Heart right ventricle (tissue), 16 donors: Measurements from ENCODE around the gene CENPP. TPM values are rescaled to one million over a fixed set of nuclear protein-coding genes. Genes with fewer than 3 reads are reported as not detected.
"Not testable (repeated sequence)": the region's sequence is repeated elsewhere in the genome, so short reads cannot be mapped to it uniquely, and the experiment has no call there.

Experiments used
- ATAC-seq, 8 donors: fragments of 200-7000 bp; cut with Tn5 transposase; one replicate each; pipeline ENCODE4 v1.9.1; 2020; ENCODE audit warnings: mild to moderate bottlenecking in 8 of 8, moderate library complexity in 8 of 8, moderate number of reproducible peaks in 1 of 8
- DNase-seq, 2 donors: peaks; one replicate each; pipeline ENCODE4 v3.0.0-alpha.2; 2020
- H3K27ac ChIP-seq, 10 donors: fragments of 200-600 bp; sonication (generic) in 2 of 10; one replicate each; pipeline versions ENCODE4 v1.5.0 to v1.8.0; 2020 to 2022; ENCODE audit warnings: mild to moderate bottlenecking in 3 of 10
- H3K27me3 ChIP-seq, 7 donors: fragments of 200-600 bp; one replicate each; pipeline ENCODE4 v1.8.0; 2021 to 2022; ENCODE audit warnings: mild to moderate bottlenecking in 2 of 7
- H3K36me3 ChIP-seq, 9 donors: fragments of 200-600 bp; sonication (generic) in 1 of 9; one replicate each; pipeline versions ENCODE4 v1.5.0 to v1.8.0; 2020 to 2022; ENCODE audit warnings: mild to moderate bottlenecking in 2 of 9
- H3K4me1 ChIP-seq, 9 donors: fragments of 200-600 bp; sonication (generic) in 1 of 9; one replicate each; pipeline versions ENCODE4 v1.5.0 to v1.8.0; 2020 to 2022; ENCODE audit warnings: mild to moderate bottlenecking in 4 of 9
- H3K4me3 ChIP-seq, 10 donors: fragments of 200-600 bp; sonication (generic) in 2 of 10; one replicate each; pipeline versions ENCODE4 v1.5.0 to v1.8.0; 2020 to 2022; ENCODE audit warnings: mild to moderate bottlenecking in 7 of 10, moderate library complexity in 2 of 10
- H3K9me3 ChIP-seq, 11 donors: fragments of 200-600 bp in 10 of 11; sonication (generic) in 2 of 11; one replicate each; pipeline versions ENCODE4 v1.5.0 to v1.8.0; 2013 to 2022; ENCODE audit warnings: mild to moderate bottlenecking in 2 of 11, control low read depth in 1 of 11, moderate library complexity in 1 of 11
- CTCF ChIP-seq, 9 donors: fragments of 200-600 bp; sonication (generic) in 2 of 9; IDR thresholded peaks; one replicate each; pipeline versions ENCODE4 v1.5.0 to v1.8.0; 2021 to 2022; ENCODE audit warnings: antibody characterized with exemption in 9 of 9, mild to moderate bottlenecking in 5 of 9, moderate library complexity in 1 of 9
- WGBS, 2 donors: extraction: QIAGEN DNeasy Blood & Tissue Kit; methylation state at CpG; one replicate each; pipeline ENCODE4 v1.1.7; 2013; ENCODE audit warnings: inconsistent platforms in 1 of 2; 5-methylcytosine and 5-hydroxymethylcytosine counted together
- intact Hi-C, 10 donors: fragments of 100-400 bp; cut with DNase I; formaldehyde crosslinking; loops; one replicate each; pipeline versions ENCODE4 v1.11.1 to v1.14.2; 2022
- polyA plus RNA-seq, 2 donors: library from polyadenylated mRNA; stranded (reverse); fragments of 200-250 nt; gene quantifications; one replicate each; pipeline ENCODE4 v1.2.3, GENCODE V29; 2013
- total RNA-seq, 10 donors: library from RNA; stranded (reverse); fragmentation: NEBNext Ultra II Directional in 3 of 10; extraction: Animal tissue kit (Norgen Biotek cat#: 25700) in 3 of 10; gene quantifications; one replicate each; pipeline versions ENCODE4 v1.2.1 to v1.2.4, GENCODE V29; 2021 to 2023
- donor health status: Arrhythmogenic right ventricular cardiomyopathy.
- donor health status: ischemic (EF 13 %, LVEDD 7.1; RV severe dilation, severe dysfunction).
- donor health status: healthy with polysubstance abuse.
- donor health status: DM: no; HTN: yes; CAD: no.
- donor health status: DM: no; HTN: no; CAD: no.
- donor health status: ischemic (EF 25% LVEDD 6.9; RV normal size, moderate dysfunction).
- donor health status: ischemic (EF 25% LVEDD 5.7; RV mildly dilated, moderate dysfunction).
- donor health status: healthy.
- donor health status: DM: yes; HTN: yes; CAD: no.
- donor health status: Ischemic cardiomyopathy.
- donor health status: ischemic (EF 35%, LVEDD 5.7; RV mildly dilated, moderate dysfunction).
- donor health status: nonischemic (EF 11% LVEDD 7.7; RV severe dilation, severe dysfunction).
- donor health status: DM: yes; HTN: yes; CAD: no.
- donor health status: PGD.
- donor health status: ischemic (EF 29% LVEDD 5.4; RV normal size, mild dysfunction).
- donor health status: nonischemic (EF 23%, LVEDD 6.1; RV moderate dilation, normal function).

The CENPP gene
- total and polyA plus RNA-seq, 12 donors: 1.3 to 5.2 (median 2.8) TPM

GRCh38 chr9:92592946-92593861 is 267.5 kb downstream of the CENPP start:
- Histone ChIP-seq H3K27ac (peak overlapping the region in 6 of 10 donors; percentile 33 to 58 (median 50)), H3K27me3 (no peaks in the 10 kb centered on the region), H3K4me1 (peaks cover 3 to 62% (median 44%) of the 10 kb centered on the region in 9 donors), H3K36me3 (no peaks in the 10 kb centered on the region), H3K4me3 (no peak overlapping the region), H3K9me3 (no peaks in the 10 kb centered on the region)
- ATAC-seq: peak in 1 of 8 donors; percentile 55
- WGBS, 2 donors: 54 to 55% methylated on average over 7 of the region's 7 CpGs
- no peak for DNase-seq
- no peak for TF ChIP-seq CTCF (IDR thresholded peaks at IDR 0.05)
- intact Hi-C loops: loop anchor here in 3 of 10 donors (5.0 to 10.0 kb wide), 2 partner anchors 56 to 88 kb away; partner anchors contain the start of gene ECM2 (in 2 of the 3)

- H3K4me1 ChIP-seq: peaks cover under 1 to 71% (median 51%) of the 10 kb centered on the region in 9 donors
- not testable (repeated sequence) for H3K27me3 ChIP-seq, H3K9me3 ChIP-seq, H3K4me3 ChIP-seq, H3K36me3 ChIP-seq, DNase-seq, H3K27ac ChIP-seq, ATAC-seq
- intact Hi-C loops: loop anchor here in 1 of 10 donors (10.0 kb wide), 1 partner anchor 90 kb away; no protein-coding TSS in a partner anchor
- 94 to 100% methylated on average over 1 of the region's 1 CpG for WGBS, 2 donors
Observed at GRCh38 chr9:92595075-92595474, 269.3 kb downstream of the CENPP start.

GRCh38 chr9:92595930-92596329 is 270.2 kb downstream of the CENPP start:
- H3K4me1 ChIP-seq: peaks cover 0 to 71% (median 49%) of the 10 kb centered on the region in 9 donors
- 96 to 98% methylated on average over 1 of the region's 1 CpG for WGBS, 2 donors
- no peak for ATAC-seq

GRCh38 chr9:92598382-92598781 is 272.6 kb downstream of the CENPP start:
- Histone ChIP-seq H3K4me1 (peaks cover 4 to 68% (median 48%) of the 10 kb centered on the region in 9 donors), H3K27me3 (no peaks in the 10 kb centered on the region), H3K9me3 (peaks cover 0 to under 1% (median 0%) of the 10 kb centered on the region in 11 donors), H3K4me3 (no peak overlapping the region), H3K36me3 (no peaks in the 10 kb centered on the region), H3K27ac (peak overlapping the region; percentile 52 to 93 (median 74))
- TF ChIP-seq CTCF (IDR thresholded peaks at IDR 0.05): no peak
- ATAC-seq: peak in 3 of 8 donors; percentile 17 to 40 (median 30)
- WGBS, 2 donors: 54% methylated on average over 2 of the region's 2 CpGs
- DNase-seq: no peak
- intact Hi-C loops: loop anchor here in 1 of 10 donors (10.0 kb wide), 1 partner anchor 94 kb away; no protein-coding TSS in a partner anchor

More at GRCh38 chr9:92595930-92596329, 270.2 kb downstream of the CENPP start:
- Histone ChIP-seq H3K36me3 (no peaks in the 10 kb centered on the region), H3K9me3 (no peaks in the 10 kb centered on the region), H3K27ac (no peak overlapping the region), H3K27me3 (no peaks in the 10 kb centered on the region), H3K4me3 (no peak overlapping the region)
- no peak for TF ChIP-seq CTCF (IDR thresholded peaks at IDR 0.05)
- intact Hi-C loops: loop anchor here in 1 of 10 donors (10.0 kb wide), 1 partner anchor 91 kb away; no protein-coding TSS in a partner anchor
- DNase-seq: no peak
